GM10266 (cell line): ENCODE data around the gene AUTS2.

Experiments
- DNase-seq: peaks from one replicate; pipeline ENCODE4 v3.0.0; 2012; ENCODE audit errors: extremely low spot score
- TF ChIP-seq, protein P1 (sequence below): IDR thresholded peaks from 2 replicates; pipeline ENCODE4 v1.5.1; 2012; ENCODE audit warnings: mild to moderate bottlenecking, low read depth; ENCODE audit not compliant: control insufficient read depth, insufficient read depth; ENCODE audit errors: missing control alignments

AUTS2 gene

DNA sequence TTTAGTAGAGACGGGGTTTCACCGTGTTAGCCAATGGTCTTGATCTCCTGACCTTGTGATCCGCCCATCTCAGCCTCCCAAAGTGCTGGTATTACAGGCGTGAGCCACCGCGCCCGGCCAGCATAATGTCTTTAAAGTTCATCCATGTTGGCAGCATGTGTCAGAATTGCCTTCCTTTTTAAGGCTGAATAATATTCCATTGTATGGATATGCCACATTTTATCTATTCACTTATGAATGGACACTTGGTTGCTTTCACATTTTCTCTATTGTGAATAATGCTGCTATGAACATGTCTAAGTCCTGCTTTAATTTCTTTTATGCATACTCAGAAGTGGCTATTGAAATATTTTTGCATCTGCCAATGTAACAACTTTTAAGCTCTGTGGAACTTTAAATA lies 779.7 kb downstream of the AUTS2 start:
- no peak for DNase-seq
- TF ChIP-seq, protein P1, sequence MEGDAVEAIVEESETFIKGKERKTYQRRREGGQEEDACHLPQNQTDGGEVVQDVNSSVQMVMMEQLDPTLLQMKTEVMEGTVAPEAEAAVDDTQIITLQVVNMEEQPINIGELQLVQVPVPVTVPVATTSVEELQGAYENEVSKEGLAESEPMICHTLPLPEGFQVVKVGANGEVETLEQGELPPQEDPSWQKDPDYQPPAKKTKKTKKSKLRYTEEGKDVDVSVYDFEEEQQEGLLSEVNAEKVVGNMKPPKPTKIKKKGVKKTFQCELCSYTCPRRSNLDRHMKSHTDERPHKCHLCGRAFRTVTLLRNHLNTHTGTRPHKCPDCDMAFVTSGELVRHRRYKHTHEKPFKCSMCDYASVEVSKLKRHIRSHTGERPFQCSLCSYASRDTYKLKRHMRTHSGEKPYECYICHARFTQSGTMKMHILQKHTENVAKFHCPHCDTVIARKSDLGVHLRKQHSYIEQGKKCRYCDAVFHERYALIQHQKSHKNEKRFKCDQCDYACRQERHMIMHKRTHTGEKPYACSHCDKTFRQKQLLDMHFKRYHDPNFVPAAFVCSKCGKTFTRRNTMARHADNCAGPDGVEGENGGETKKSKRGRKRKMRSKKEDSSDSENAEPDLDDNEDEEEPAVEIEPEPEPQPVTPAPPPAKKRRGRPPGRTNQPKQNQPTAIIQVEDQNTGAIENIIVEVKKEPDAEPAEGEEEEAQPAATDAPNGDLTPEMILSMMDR, result no peak

DNA sequence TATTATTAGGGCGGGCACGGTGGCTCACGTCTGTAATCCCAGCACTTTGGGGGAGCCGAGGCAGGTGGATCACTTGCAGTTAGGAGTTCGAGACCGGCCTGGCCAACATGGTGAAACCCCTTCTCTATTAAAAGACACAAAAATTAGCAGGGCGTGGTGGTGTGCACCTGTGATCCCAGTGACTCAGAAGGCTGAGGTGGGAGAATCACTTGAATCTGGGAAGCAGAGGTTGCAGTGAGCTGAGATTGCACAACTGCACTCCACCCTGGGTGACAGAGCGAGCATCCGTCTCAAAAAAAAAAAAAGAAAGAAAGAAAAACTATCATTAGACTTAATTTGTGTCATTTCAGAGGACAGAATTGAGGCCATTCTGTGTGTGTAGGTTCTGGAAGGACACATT lies 780.9 kb downstream of the AUTS2 start:
- TF ChIP-seq, protein P1, result no peak
- no peak for DNase-seq

DNA sequence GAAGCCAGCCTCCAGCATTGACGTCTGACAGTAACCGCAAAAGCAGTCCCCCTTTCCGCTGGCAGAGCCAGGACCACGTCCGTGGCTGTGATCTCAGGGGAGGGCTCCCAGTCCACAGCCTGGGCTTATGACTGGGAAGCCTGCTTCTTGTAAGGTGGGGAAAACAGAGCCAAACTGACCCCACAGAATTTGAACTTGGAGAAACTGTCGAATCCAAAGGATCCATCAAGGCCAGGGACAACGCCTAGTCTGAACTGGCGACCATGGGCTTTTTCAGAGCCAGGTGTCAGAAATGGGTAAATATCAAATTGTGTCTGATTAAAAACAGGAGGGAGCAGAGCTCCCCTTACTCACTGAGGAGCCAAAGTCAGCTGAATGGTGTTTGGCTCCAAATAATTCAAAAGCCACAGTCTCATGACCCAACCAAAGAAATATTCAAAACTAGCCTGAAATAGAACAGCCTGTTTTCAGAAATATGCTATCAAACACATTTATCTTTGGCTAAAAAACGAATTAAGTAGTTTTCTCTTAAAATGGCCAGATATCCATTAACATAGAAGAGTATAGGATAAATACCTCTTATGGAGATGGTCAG lies 782.2 kb downstream of the AUTS2 start:
- TF ChIP-seq, protein P1, result no peak
- no peak for DNase-seq

DNA sequence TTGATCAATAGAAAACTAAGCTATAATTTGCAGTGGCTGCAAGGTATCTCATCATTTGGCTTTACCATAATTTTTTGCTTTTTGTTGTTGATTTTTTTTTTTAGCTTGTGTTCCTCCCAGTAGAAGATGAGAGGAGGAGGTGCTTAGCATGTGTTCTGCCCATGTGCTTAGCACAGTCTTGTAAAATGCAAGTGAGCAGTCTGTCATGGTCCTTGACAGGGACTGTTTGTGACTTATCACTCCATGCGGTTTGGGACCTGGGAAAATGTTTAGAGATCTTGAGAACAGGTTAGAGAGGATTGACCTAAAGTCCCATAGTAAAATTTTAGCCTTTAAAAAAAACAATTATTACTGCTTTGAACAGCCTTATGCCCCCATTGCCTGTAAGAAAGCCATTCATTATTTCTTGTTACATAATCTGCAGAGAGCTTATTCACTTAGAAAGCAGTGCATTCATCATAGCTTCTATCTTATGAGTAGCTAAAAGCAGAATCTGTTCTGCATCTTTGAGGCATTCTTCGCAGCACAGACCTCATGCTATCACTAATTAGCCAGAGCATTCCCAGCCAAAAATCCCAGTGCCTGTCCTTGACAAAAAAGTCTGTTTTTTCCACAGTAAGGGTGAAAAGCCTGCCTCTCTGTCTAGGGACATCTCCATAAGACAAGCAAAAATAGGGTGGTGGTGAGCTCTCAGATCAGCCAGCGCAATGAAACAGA lies 784.9 kb downstream of the AUTS2 start:
- TF ChIP-seq, protein P1, result no peak
- DNase-seq, result no peak

DNA sequence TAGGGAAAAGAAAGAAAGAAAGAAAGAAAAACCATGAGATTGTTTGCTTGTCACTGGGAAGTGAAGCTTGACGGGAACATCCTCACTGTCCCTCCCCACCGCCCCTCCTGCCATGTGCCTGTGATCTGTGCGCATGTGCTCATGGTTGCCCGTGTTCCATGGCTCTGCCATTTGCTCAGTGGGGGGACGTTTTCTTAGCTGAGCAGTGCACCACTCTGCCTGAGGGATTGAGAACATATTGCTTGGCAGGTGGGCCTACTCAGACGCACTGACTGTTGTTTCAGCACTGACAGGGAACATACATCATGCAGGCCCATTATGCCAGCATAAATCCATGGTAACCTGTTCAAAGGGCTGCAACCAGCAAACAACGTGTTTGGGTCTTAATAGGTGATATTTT lies 785.7 kb downstream of the AUTS2 start:
- no peak for DNase-seq
- TF ChIP-seq, protein P1, result no peak

DNA sequence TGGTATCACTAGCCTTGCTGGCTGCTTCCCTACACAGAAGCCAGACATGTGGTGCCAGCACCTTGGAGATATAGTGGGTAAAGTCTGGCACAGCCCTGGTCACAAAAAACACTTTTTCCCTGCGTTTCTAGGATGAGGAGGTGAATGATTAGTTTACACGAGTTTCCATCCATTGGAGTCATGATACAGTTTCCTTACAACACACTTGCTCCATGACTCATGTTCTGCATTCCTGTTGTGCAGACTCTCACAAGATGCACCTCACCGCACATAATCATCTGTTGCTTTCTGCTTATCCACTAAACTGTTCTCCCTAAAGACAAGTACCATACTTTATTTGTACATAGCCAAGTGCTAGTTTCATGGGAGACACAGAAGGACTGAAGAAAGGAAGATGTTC lies 786.6 kb downstream of the AUTS2 start:
- TF ChIP-seq, protein P1, result no peak

DNA sequence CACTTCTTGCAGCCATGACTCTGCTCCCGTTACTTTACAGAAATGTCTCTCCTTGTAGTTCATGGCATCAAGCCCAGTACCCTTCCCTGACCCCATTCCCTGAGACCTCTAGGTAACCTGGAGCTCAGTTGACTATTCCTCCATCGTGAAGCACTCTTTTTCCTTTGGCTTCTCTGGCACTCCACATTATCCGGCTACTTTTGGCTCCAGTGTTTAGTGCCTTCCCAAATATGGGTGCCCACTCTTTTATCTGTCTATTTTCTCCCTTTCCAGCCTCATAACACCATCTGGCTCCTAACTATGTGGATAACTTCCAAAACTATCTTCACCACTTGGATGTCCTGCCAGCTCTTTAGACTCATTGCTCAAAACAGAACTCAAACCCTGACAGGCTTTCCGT lies 788.9 kb downstream of the AUTS2 start:
- no peak for DNase-seq

More for the DNA sequence above, 786.6 kb downstream of the AUTS2 start:
- DNase-seq, result no peak

More for the DNA sequence above, 788.9 kb downstream of the AUTS2 start:
- TF ChIP-seq, protein P1, result no peak
